ENCODE results near the gene SLC15A1. TPM values are rescaled to one million over a fixed set of nuclear protein-coding genes. Genes with fewer than 3 reads are reported as not detected.

SLC15A1 gene
- total and polyA plus RNA-seq, 4 donors = 5.8 to 19.7 (median 11.6) TPM

GRCh38 chr13:98776644-98777043 lies 24.2 kb upstream of the SLC15A1 start (continued):
- TF ChIP-seq REST (IDR thresholded peaks at IDR 0.05) = no peak
- no peak for TF ChIP-seq RXRA (IDR thresholded peaks at IDR 0.05)
- TF ChIP-seq SP1 (IDR thresholded peaks at IDR 0.05) = no peak
- no peak for TF ChIP-seq YY1 (IDR thresholded peaks at IDR 0.05)
- no peak for TF ChIP-seq TAF1 (conservative IDR thresholded peaks at IDR 0.05)
- no peak for TF ChIP-seq RAD21 (IDR thresholded peaks at IDR 0.05)
- TF ChIP-seq FOXA2 (IDR thresholded peaks at IDR 0.05) = no peak
- no peak for TF ChIP-seq HNF4A (conservative IDR thresholded peaks at IDR 0.05)
- TF ChIP-seq FOXA1 (IDR thresholded peaks at IDR 0.05) = no peak
- TF ChIP-seq EGR1 (IDR thresholded peaks at IDR 0.05; ENCODE audit: low read depth in 2 of 2) = no peak
- no peak for TF ChIP-seq GABPA (IDR thresholded peaks at IDR 0.05 in 1 of 2, conservative IDR thresholded peaks at IDR 0.05 in 1 of 2)

- TF ChIP-seq RAD21 (IDR thresholded peaks at IDR 0.05) (no peak), FOXA2 (IDR thresholded peaks at IDR 0.05) (no peak), EGR1 (IDR thresholded peaks at IDR 0.05; ENCODE audit: low read depth in 2 of 2) (no peak), ATF3 (IDR thresholded peaks at IDR 0.05) (no peak), CTCF (IDR thresholded peaks at IDR 0.05; ENCODE audit: low read depth, low read length, missing input control) (no peak), TAF1 (conservative IDR thresholded peaks at IDR 0.05) (no peak), REST (IDR thresholded peaks at IDR 0.05) (no peak), NR2F2 (IDR thresholded peaks at IDR 0.05) (no peak), ZBTB33 (IDR thresholded peaks at IDR 0.05) (no peak)
- H3K4me3 ChIP-seq (ENCODE audit: low read depth in 1 of 3, low read length in 3 of 3) = no peak overlapping the region
- no peaks in the 10 kb centered on the region for H3K27me3 ChIP-seq (ENCODE audit: control insufficient read depth in 4 of 4, insufficient read depth in 4 of 4, low read length in 3 of 4)
- 83% methylated on average over 22 of the region's 22 CpGs for WGBS
- no peaks in the 10 kb centered on the region for H3K36me3 ChIP-seq (ENCODE audit: control insufficient read depth in 4 of 4, insufficient read depth in 3 of 4, low read depth in 1 of 4, low read length in 3 of 4)
- DNase-seq (ENCODE audit: low spot score) = no peak
- no peaks in the 10 kb centered on the region for H3K4me1 ChIP-seq (ENCODE audit: control insufficient read depth in 4 of 4, insufficient read depth in 4 of 4, low read length in 3 of 4)
- H3K9me3 ChIP-seq (ENCODE audit: control insufficient read depth in 4 of 4, low read length in 3 of 4) = no peaks in the 10 kb centered on the region
- H3K27ac ChIP-seq (ENCODE audit: low read depth in 1 of 2, low read length in 2 of 2) = no peak overlapping the region
- no peak overlapping the region for H3K9ac ChIP-seq (ENCODE audit: low read depth in 1 of 2, low read length in 2 of 2)
Measured at GRCh38 chr13:98775844-98776598, 23.5 kb upstream of the SLC15A1 start.

All from liver (tissue), 9 donors.